Ishikawa (cell line): ENCODE measurements around the gene TRIM62.

Experiments used
- CREB1 ChIP-seq: IDR thresholded peaks from 2 replicates; pipeline ENCODE4 v1.6.1; 2012; ENCODE audit warnings: low read depth
- FOXM1 ChIP-seq: IDR thresholded peaks from 2 replicates; pipeline ENCODE4 v1.6.1; 2012; ENCODE audit warnings: low read depth, borderline replicate concordance
- TAF1 ChIP-seq: IDR thresholded peaks from 2 replicates; pipeline ENCODE4 v1.6.1; 2012; ENCODE audit warnings: low read depth, mild to moderate bottlenecking
- TEAD4 ChIP-seq: IDR thresholded peaks from 2 replicates; pipeline ENCODE4 v1.6.1; 2012
- USF1 ChIP-seq: IDR thresholded peaks from 2 replicates; pipeline ENCODE4 v1.6.1; 2012
- YY1 ChIP-seq: IDR thresholded peaks from 2 replicates; pipeline ENCODE4 v1.6.1; 2012; ENCODE audit warnings: low read depth
- TF ChIP-seq, protein P1 (sequence below): IDR thresholded peaks from 2 replicates; pipeline ENCODE4 v1.6.1; 2012; ENCODE audit warnings: low read depth, mild to moderate bottlenecking

DNA sequence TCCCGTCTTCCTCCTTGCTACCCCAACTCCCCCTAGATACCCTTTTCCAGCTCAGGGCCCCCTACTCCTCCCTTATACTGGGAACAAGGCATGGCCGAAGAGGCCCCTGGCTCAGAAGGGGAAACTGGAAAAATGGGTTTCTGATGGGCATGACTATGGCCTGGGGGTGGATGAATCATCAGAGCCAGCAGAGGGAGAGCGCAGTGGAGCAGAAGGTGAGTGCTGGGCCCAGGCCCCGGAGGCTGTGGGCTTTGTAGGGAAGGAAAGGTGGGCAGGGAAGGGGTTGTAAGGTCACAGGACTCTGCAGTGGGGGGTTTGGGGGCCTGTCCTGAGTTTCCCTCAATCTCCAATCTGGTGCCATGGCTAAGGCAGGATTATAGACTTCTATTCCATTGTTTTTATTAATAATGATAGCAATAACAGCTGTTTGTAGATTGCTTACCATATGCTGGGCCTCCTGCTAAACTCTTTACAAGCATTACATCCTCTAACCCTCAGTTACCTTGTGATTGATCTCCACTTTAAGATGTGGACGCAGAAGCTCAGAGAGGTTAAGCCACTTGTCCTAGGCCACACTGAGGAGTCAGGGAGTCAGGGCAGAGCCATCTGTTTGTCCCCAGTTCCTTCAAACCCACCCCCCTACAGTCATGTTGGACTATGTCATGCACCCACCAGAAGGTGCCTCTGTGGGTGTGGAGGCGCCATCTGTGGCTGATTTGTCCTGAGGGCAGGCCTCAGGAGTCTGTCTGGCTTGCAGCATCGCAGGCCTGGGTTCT lies 38.2 kb upstream of the TRIM62 start:
- TF ChIP-seq YY1 (no peak), USF1 (no peak), FOXM1 (no peak), TEAD4 (no peak), TAF1 (no peak), CREB1 (no peak)
- TF ChIP-seq, protein P1, sequence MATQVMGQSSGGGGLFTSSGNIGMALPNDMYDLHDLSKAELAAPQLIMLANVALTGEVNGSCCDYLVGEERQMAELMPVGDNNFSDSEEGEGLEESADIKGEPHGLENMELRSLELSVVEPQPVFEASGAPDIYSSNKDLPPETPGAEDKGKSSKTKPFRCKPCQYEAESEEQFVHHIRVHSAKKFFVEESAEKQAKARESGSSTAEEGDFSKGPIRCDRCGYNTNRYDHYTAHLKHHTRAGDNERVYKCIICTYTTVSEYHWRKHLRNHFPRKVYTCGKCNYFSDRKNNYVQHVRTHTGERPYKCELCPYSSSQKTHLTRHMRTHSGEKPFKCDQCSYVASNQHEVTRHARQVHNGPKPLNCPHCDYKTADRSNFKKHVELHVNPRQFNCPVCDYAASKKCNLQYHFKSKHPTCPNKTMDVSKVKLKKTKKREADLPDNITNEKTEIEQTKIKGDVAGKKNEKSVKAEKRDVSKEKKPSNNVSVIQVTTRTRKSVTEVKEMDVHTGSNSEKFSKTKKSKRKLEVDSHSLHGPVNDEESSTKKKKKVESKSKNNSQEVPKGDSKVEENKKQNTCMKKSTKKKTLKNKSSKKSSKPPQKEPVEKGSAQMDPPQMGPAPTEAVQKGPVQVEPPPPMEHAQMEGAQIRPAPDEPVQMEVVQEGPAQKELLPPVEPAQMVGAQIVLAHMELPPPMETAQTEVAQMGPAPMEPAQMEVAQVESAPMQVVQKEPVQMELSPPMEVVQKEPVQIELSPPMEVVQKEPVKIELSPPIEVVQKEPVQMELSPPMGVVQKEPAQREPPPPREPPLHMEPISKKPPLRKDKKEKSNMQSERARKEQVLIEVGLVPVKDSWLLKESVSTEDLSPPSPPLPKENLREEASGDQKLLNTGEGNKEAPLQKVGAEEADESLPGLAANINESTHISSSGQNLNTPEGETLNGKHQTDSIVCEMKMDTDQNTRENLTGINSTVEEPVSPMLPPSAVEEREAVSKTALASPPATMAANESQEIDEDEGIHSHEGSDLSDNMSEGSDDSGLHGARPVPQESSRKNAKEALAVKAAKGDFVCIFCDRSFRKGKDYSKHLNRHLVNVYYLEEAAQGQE: no peak
